Myocyte (in vitro differentiated cells): Measurements from ENCODE around the gene CTNNA2. TPM values are rescaled to one million over a fixed set of nuclear protein-coding genes. Genes with fewer than 3 reads are reported as not detected.
A peak's percentile ranks its signal among the peaks of the same experiment; 100 is the strongest.

Experiments
- DNase-seq: peaks from one replicate; pipeline ENCODE4 v3.0.0-alpha.2; 2012; ENCODE audit warnings: low read depth
- total RNA-seq: library from RNA; depleted of rRNA; stranded (reverse); fragments of >200 nt; gene quantifications from 2 replicates; pipeline ENCODE4 v1.2.3, GENCODE V29; 2014

Gene CTNNA2
- total RNA-seq, 1 donor from 2014 or later, result 2.7 TPM

DNA sequence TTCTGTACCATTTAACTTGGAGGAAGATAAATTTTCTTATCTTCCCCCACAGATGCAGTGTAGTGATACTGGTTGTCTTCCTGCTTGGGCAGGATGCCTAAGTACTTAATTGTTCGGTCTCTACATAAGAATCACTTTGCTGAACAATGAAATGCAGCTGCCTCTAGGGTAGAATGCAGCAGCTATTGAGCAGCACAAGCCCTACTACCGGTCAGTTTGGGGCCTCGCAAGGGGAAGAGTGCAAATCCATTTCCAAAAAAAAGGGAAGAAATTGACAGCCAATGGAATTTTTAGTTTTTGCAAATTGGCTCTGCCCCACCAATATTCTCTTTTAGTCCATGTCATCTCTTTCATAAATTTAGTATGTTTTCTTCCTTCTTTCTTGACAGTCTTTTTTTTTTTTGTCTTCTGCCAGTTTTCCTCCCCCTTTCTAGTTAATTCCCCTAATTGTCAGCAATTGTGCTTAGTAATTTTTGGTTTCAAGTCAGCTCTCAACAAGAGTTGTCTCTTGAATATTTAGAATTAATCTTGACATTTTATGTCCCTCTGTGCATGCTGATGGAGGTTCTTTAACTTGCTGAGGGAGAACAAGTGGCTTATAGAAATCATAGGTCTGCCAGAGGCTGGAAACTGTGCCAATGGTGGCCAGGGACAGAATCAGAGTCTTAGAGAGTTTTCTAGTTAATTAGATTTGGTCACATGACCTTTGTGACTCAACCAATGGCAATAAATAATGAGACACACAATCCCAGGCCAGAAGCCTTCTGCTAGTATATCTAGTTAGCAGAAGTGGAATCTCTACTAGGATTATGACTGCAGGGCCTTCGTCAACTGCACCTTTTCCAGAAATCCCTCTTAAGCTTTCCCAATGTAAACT lies 270.0 kb downstream of the CTNNA2 start:
- no peak for DNase-seq

- DNase-seq, result no peak
These were observed 276.3 kb downstream of the CTNNA2 start for GRCh38 chr2:79788952-79789651.

- DNase-seq, result no peak
These were observed 277.0 kb downstream of the CTNNA2 start for GRCh38 chr2:79789811-79790210.

DNA sequence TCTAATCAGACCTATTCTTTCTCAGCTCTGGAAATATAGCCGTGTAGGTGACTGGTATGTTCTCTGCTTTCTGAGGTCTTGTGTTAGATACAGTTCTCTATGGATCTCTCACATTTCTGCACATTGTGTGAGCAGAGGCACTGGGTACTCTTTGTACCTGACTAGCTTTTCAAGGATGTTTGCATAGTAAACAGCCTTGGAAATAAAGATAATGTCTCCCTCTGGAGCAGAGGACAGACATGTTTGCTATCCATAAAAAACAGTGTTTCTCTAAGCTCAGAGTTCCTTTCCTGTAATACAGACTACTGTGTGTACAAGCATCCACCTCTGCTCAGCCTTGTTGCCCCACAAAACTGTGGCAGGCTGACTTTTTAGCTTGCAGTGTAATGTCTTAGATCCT lies 279.2 kb downstream of the CTNNA2 start:
- no peak for DNase-seq

GRCh38 chr2:79793006-79793405 lies 280.2 kb downstream of the CTNNA2 start:
- DNase-seq, result no peak

DNA sequence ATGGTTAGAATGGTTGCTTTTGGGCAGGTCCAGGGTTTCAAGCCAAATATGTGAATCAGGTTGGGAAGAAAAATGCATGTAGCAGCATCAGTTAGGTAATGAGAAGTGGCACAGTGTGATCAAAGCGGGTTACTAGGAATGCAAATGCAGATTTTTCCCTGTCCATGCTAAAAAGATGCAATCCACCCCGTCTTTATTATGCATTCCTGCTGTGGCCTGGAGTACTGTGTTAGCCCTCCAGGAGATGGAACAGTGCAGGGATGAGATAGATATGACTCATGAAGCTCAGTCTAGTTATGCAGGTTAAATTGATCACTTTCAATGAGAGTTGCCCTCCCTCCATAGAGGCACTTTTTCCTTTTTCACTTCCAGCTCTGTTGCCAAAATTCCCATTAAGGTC lies 283.8 kb downstream of the CTNNA2 start:
- DNase-seq, result no peak

DNA sequence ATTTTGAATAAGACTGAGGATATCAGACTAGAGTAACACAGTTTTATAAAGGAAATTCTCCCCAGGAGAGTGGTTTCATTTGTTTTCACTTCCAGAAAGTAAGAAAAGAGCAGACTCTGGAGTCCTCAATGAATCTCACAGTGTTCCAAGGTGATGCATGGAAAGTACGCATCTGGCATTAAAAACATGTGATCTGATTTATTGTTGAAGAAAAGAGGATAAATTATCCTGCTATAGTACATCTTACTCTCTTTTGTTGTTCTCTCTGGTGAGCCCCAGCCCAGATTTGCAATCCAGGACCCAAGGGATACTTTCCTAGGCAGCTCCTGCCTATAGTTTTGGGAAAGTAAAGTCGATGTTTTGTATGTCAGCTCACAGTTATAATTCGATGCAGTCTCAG lies 285.9 kb downstream of the CTNNA2 start:
- no peak for DNase-seq

GRCh38 chr2:79799729-79800128 lies 286.9 kb downstream of the CTNNA2 start:
- no peak for DNase-seq

- DNase-seq, result no peak
These were observed 288.2 kb downstream of the CTNNA2 start for GRCh38 chr2:79801082-79801481.

DNA sequence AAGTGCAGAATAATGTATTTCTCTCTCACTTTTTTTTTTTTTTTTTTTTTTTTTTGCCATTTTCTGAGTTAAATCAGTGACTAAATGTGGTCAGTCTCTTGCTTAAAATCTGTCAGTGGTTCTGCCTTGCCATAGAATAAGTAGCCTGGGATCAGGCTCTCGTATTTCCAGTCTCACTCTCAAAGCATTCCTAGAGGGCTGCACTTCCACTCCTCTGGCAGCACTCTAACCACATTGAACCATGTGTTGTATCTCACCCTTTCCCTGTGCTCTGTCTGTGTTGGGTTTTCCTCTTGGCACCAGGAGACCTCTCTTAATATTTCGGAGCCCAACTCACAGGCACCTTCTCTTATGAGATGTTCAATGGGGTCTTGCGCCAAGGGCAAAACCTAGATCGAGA lies 304.4 kb downstream of the CTNNA2 start:
- DNase-seq, result peak; percentile 16

- DNase-seq, result no peak
These were observed 307.4 kb downstream of the CTNNA2 start for GRCh38 chr2:79820281-79820680.

- DNase-seq, result no peak
These were observed 309.3 kb downstream of the CTNNA2 start for GRCh38 chr2:79822136-79822535.

- DNase-seq, result no peak
These were observed 311.4 kb downstream of the CTNNA2 start for GRCh38 chr2:79824086-79824786.

DNA sequence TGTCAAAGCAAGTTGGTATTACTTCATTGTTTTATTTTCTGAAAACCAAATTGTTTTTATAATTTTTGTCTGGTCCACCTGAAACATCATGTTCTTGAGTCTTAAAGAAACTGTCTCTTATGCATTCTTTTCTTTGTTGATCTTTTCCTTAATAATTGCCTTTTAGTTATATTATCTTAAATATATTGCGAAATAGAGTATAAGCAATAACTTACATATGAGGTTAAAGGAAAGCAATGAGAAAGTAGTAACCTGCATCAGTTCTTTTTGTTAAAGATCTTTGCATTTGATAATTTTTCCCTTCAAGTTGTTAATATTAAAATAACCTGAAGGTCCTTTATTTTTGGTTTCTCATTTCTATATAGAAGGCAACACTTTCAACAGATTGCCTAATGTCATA lies 315.0 kb downstream of the CTNNA2 start:
- DNase-seq, result no peak

DNA sequence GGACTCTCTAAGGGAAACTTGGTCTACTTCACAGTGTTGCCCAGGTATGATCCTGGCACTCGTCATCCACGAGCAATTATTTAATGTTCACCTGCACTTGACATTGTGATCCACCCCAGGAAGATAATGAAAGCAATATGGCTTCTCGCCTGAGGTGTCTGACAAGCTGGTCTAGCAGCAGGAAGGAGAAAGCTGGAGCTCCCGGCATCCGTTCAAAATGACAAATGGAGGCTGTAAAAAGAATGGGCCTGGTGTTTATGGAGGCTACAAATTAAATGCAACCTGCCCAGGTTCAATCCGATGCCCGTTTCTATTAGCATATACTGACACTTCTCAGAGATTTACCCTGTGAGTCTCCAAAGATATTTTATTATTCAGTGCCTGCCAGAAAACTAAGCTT lies 317.6 kb downstream of the CTNNA2 start:
- DNase-seq, result no peak

GRCh38 chr2:79831961-79832360 lies 319.1 kb downstream of the CTNNA2 start:
- DNase-seq, result no peak

GRCh38 chr2:79832511-79833234 lies 319.8 kb downstream of the CTNNA2 start:
- DNase-seq, result no peak

- no peak for DNase-seq
These were observed 320.5 kb downstream of the CTNNA2 start for GRCh38 chr2:79833235-79833878.

- no peak for DNase-seq
These were observed 323.1 kb downstream of the CTNNA2 start for GRCh38 chr2:79835911-79836310.

GRCh38 chr2:79844011-79844410 lies 331.2 kb downstream of the CTNNA2 start:
- DNase-seq, result no peak

GRCh38 chr2:79846878-79847277 lies 334.0 kb downstream of the CTNNA2 start:
- no peak for DNase-seq
